ENCODE results near the gene MEGF6.

The MEGF6 gene, protein sequence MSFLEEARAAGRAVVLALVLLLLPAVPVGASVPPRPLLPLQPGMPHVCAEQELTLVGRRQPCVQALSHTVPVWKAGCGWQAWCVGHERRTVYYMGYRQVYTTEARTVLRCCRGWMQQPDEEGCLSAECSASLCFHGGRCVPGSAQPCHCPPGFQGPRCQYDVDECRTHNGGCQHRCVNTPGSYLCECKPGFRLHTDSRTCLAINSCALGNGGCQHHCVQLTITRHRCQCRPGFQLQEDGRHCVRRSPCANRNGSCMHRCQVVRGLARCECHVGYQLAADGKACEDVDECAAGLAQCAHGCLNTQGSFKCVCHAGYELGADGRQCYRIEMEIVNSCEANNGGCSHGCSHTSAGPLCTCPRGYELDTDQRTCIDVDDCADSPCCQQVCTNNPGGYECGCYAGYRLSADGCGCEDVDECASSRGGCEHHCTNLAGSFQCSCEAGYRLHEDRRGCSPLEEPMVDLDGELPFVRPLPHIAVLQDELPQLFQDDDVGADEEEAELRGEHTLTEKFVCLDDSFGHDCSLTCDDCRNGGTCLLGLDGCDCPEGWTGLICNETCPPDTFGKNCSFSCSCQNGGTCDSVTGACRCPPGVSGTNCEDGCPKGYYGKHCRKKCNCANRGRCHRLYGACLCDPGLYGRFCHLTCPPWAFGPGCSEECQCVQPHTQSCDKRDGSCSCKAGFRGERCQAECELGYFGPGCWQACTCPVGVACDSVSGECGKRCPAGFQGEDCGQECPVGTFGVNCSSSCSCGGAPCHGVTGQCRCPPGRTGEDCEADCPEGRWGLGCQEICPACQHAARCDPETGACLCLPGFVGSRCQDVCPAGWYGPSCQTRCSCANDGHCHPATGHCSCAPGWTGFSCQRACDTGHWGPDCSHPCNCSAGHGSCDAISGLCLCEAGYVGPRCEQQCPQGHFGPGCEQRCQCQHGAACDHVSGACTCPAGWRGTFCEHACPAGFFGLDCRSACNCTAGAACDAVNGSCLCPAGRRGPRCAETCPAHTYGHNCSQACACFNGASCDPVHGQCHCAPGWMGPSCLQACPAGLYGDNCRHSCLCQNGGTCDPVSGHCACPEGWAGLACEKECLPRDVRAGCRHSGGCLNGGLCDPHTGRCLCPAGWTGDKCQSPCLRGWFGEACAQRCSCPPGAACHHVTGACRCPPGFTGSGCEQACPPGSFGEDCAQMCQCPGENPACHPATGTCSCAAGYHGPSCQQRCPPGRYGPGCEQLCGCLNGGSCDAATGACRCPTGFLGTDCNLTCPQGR (N-terminal part only)

DNA sequence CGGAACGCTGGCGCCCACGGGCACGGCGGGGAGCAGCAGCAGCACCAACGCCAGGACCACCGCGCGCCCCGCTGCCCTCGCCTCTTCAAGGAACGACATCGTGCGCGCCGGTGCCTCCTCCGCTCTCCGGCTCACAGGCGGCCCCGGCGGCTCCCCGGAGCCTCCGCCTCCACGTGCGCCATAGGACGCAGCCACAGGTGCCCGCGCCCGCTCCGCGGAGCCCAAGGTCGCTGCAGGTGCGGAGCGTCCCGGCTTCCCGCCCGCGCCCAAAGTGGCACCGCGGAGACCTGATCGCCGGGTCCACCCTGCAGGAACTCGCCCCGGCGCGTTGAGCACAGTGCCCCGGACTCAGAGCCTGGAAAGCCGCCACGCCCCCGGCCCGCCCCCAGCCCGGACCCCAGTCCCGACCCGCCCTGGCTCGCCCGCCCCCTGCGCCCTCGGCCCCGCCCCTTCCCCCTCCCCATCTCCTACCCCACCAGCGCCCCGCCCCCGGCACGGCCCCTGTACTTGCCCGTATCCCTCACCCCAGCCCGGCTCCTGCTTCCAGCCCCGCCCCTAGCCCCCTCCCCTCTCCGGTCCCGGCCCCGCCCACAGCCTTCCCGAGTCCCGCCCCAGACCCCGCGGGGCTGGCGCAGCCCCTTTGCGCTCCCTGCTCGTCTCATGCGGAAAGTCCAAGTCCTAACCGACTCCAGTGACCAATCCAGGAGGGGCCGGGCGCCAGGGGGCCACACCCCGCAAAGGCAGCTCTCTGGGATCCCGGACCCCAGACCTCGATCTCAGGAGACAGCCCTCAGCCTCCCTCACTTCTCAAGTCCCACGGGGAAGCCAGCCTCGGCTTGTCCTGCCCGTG lies at the start of gene MEGF6:
Gene MEGF6, minus strand, starts transcription at position 339 of the 850 bp plus-strand sequence. Its CDS starts 240 bp downstream, at position 99.
- peak; percentile 69 for DNase-seq

DNA sequence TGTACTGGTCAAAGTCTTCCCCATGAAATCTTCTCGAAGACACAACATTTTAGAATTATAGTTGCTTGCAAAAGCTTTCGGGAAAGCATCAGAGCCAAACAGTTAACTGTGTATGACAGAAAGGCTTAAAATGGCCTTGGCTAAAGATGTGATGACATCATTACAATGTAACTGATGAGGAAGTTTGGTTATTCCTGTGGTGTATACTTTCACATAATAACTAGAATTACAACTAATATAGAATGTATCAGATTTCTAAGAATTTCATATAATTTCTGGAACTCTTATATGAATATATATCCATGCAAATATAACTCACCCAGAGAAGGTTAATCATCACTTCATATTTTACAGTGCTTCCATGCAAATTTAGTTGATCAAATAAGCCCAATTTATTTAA lies 49.4 kb upstream of the MEGF6 start:
- no peak for DNase-seq

DNA sequence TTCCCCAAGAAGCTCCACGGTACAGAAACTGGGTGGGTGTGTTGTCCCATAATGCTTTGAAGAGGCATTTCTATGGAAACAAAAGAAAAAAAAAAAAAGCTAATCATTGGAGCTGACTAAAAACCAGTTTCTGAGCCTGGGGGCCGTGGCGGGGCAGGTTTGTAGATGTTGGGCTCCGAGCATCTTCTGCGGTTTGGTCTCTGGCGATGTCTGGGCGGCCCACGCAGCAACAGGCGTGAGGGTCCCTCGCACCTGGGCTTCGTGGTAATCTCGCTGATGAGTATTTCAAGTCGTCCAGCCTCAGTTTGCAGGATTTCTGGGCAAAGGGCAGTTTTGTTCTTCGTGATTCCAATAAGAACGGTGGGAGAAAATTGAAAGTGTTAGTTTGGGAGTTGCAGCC lies 47.8 kb upstream of the MEGF6 start:
- DNase-seq = no peak

DNA sequence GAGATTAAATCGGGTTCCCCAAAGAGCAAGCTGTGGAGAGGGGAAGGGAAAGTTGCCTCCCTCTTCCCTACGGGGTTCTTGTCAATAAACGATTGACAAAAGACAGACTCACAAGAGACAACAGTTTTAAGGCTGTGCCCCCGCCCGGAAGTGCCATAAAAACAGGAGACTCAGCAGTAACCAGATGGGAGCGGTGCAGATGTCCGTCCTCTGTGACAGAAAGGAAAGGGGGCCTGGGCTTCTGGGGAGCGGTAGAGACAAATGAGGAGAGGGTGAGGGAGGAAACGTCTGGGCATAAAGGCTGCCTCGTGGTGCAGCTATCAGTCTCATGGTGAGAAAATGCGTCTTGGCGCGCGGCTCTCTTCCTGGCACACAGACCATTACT lies 46.9 kb upstream of the MEGF6 start:
- DNase-seq = no peak

DNA sequence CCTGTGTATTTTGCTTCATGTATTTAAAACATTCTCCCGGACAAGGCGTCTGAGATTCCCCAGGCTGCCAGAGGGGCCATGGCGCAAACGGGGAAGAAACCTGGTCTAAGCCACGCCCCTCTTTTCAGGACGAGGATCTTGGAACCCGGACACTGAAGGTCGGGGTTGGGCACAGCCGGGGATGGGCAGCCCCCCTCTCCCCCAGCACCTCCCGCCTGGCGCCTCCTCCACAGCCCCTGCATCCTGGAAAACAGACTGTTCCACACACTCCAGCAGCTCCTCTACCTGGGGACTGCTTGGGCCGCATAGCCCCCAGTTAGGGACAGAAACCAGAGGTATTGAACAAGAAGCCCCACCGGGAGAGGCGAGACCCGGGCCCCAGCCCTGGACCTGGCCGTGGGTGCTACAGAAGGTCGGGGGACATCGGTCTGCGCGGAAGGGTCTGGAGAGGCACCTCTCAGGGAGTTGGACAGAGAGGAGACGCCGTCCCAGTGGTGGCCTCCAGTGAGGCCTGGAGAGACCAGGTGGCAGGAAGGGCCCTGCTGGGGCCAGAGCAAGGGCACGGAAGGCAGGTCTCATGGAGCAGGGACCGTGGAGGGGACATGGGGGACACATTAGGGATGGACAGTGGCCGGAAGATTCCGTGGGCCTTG lies 46.4 kb upstream of the MEGF6 start:
- no peak for DNase-seq

DNA sequence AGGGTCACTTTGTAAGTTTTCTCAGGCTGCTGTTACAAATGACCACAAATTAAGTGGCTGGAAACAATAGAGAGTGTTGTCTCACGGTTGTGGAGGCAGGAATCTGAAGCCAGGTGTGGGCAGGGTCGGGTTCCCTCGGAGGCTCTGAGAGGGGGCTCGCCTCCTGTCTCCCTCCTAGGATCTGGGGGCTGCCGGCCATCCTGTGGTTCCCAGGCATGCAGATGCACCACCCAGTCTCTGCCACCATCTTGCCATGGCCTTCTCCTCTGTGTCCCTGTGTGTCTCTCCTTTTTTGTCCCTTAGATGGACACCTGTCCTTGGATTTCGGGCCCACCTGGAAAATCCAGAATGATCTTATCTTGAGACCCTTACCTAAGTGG lies 45.8 kb upstream of the MEGF6 start:
- no peak for DNase-seq

DNA sequence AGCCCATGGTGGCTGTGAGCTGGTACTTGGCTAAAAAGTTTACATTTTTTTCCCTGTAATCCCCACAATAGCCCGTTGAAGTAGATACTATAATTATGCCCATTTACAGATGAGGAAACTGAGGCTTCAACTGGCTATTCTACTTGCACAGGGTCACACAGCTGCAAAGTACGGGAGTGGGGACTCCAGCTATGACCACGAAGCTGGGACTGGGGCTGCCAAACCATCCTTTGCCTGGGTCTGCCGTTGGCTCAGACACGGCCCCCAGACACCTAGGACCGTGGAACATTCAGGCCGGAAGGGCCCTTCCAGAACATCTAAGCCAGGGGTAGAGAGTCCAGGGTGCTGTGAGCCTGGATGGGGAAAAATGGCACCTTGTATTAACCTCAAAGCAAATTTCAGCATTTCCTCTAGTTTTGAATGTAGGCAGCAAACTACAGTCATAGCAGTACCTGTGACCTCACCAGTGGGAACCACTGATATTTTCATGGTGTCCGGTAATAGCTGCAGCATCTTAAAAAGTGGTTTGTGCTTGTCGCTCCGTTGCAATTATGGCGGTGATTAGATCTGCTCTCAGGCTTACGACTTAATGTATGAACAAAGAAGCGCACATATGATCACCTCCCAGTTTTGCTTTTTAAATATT lies 45.3 kb upstream of the MEGF6 start:
- no peak for DNase-seq

DNA sequence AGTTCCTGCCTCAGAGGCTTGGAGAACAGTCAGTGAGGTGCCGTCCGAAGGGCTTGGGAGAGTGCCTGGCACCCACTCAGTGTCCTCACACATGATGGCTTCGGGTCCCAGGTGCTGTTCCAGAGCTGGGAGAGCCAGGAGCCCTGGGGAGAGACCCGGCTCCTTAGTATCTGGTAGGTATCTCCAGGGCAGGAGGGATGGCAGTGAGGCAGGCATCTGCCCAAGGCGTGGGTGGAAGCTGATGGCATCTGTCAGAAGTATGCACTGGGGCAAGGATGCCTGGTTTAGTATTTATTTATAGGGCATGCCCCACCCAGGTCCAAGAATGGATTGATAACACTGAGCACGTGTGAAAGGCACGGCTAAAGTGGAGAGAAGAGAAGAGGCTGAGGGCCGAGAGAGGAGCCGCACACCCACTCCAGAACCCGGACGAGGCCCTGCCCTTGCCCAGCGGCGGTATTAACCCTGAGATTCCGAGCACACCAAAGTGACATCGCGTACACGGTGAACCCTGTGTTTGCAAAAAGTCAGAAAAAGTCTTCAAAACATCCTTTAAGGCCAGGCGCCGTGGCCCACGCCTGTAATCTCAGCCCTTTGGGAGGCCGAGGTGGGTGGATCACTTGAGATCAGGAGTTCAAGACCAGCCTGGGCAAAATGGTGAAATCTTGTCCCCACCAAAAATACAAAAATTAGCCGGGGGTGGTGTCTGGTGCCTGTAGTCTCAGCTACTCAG lies 43.4 kb upstream of the MEGF6 start:
- DNase-seq = no peak

DNA sequence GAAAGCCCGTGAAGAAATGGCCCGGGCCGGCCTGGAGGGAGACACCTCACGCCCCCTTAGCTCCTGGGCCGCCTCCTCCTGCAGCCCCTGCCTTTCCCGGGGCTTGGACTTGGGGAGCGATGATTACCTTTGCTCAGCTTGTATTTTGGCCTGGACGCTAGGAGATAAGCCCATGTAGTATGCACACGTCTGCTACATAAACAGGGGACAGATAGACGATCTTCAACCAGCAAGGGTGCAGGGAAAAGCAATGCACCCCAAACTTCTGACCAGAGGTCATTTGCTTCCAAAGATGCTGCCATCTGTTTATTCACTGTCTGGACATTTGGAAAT lies 41.9 kb upstream of the MEGF6 start:
- DNase-seq = no peak

DNA sequence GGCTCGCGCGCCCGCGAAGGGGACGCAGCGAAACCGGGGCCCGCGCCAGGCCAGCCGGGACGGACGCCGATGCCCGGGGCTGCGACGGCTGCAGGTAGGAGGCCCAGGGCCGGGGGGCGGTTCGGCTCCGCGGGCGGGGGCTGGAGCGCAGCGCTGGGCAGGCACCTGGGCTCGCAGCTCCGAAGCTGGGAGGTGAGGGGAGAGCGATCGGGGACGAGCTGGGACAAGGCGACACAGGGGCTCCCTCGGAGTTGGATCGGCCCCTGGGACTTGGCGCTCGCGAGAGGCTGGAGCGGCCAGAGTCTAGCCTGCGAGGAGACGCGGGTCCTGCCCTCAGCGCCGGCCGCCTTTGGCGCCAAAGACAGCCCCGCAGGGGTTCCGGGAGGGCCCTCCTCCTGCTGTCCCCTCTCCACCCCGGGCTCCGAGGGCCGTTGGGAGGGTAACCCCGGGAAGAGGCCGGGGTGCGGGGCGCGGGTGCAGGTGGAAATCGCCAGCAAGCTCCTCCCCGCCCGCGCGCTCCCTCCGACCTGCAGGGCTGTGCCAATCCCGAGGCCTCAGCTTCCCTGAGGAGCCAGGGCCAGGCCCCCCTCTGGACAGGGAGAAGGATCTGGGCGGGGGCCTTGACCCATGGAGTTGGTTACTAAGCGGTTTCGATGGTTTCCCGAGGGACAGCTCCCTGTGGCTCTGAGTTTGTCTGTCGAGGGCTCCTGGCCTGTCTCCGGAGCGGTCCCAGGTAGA lies 41.4 kb upstream of the MEGF6 start:
- DNase-seq = no peak

DNA sequence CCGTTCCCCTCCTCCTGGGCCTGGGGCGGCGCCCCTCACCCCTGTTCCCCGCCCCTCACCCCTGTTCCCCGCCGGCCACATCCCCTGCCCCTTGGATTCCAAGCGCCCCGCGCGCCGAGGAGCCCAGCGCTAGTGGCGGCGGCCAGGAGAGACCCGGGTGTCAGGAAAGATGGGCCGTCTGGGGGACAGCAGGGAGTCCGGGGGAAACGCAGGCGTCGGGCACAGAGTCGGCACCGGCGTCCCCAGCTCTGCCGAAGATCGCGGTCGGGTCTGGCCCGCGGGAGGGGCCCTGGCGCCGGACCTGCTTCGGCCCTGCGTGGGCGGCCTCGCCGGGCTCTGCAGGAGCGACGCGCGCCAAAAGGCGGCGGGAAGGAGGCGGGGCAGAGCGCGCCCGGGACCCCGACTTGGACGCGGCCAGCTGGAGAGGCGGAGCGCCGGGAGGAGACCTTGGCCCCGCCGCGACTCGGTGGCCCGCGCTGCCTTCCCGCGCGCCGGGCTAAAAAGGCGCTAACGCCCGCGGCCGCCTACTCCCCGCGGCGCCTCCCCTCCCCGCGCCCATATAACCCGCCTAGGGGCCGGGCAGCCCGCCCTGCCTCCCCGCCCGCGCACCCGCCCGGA lies 40.7 kb upstream of the MEGF6 start, which contains the start of gene TP73:
Gene TP73, plus strand, starts transcription at position 587 of the 618 bp plus-strand sequence. CDS start 29,850 bp downstream, outside the sequence.
- no peak for DNase-seq

DNA sequence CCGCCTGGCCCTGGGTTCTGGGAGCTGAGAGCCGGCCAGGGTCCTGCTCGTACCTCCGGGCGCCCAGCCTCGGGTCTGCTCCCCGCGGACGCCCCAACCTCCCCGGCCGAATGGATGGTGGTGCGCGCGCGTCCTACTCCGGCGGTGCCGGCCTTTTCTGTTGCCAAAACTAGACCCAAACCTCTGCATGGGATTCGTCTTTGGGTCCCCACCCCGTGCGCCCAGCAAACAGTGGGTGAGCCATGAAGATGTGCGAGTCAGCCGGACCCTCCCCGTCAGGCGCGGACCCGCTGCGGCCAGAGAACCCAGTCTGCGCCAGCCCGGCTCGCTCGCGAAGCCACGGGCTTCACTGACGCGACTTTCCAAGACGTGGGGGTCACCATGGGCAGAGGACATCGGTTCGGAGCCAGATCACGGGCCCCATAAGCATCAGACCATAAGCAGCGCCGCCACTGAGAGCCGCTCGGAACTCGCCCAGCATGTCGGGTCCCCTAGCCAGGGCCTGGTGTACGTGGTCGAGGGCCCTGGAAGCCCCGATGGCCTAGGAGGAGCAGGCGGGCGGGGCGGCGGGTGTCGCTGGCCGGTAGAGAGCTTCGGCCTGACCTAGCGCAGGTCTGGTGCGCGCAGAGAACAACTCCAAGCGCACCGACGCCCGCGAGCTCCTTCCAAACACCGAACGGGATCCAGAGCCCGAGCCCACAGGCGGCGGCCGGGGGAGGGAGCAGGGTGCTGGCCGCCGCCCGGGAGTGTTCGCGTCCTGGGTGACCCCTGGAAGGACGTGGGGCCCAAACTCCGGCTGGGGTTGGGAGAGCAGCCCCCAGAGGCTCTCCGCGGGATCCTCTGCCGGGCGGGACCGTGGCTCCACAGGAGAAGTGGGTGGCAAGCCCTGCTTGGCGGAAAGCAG lies 40.0 kb upstream of the MEGF6 start:
- no peak for DNase-seq

DNA sequence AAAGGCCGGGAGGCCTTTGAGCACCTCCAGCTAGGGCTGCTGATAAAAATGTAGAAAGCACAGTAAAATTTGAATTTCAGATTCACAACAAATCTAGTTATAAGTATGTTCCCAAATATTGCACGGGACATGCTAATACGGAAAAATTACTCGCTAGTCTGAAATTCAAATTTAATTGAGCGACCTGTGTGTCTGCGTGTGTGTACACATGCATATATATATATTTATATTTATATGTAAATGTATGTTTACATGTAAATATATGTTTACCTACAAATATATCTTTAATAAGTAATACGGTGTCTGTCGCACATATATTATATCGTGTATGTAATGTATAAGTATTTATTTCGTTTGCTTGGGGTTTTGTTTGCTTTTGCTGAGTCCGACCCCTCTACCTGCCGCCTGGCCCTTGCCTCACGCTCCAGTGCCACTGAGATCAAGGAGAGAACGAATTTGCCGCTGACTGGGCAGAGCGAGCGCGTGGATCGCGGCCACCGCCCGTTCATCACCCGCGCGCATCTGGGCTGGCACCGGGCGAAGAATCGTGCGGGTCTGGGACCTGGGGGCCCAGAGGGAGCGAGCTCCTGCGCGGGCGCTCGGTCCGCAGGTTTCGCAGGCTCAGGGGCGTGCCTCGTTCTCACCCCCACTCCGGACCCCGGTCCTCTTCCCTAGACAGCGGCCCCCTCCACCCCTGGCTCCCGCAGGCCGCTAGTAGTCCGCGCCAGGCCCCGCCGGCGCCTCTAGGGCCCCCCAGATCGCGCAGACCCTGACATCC lies 39.1 kb upstream of the MEGF6 start:
- no peak for DNase-seq

DNA sequence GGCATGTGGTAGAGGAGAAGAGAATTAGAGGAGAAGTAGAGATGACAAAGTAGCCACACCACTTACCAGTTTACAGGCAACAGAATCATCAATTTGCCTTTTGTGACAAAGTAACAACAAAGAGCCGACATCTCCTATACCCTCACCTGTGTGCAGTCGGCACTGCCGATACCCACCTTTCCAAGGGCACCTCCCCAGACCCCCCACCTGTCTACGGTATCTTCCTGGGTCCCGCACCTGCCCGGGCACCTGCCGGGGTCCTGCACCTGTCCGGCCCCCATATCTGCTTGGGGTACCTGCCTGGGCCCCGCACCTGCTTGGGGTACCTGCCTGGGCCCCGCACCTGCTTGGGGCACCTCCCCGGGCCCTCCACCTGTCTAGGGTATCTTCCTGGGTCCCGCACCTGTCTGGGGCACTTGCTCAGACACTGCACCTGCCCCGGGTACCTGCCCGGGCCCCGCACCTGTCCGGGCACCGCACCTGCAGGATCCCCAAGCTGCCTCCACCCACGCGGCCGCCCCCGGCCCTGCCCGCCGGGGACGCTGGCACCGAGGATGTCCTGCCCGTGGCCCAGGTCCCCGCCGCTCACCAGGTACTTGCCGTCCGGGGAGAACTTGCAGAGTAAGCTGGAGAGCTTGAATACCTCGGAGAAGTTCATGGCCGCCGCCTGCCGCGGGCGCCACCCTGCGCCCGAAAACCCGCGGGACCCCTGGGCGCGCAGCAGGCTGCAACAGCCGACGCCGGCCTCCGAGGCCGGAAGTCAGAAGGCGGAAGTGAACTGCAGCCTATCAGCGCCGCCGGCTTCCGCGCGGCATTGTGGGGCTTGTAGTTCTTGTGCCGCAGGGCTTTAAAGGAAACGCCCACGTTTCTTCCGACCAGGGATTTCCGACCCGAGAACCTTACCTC lies 38.3 kb upstream of the MEGF6 start, which contains the start of gene WRAP73:
Gene WRAP73, minus strand, starts transcription at position 762 of the 906 bp plus-strand sequence. Its CDS starts 104 bp downstream, at position 658.
- peak; percentile 96 for DNase-seq

DNA sequence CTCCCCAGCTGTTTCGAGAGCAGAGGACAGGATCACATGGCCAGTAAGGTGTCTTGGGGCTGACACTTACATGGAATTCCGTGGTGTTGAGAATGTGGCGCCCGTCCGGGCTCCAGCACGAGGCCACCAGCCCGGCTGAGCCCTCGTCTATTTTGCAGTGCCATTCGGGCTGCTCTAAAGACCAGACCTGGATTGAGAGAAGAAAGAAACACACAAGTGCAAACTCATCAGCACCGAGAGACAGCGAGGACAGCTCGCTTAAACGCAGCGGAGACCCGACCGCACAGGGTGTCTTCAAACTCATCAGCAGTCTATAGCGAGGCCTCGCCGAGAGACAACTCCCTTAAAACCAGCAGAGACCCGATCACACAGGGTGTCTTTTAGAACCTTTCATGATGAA lies 35.3 kb upstream of the MEGF6 start:
- DNase-seq = no peak
